SK-N-SH (cell line): ENCODE results near the gene CDK14. TPM values are rescaled to one million over a fixed set of nuclear protein-coding genes. Genes with fewer than 3 reads are reported as not detected.

ENCODE experiments used
- CTCF ChIA-PET: fragments of 300-600, 350-600 bp; formaldehyde crosslinking; extraction: SDS; loops from one replicate; lab custom pipeline; 2021; lab: Yijun Ruan, JAX
- POLR2A ChIA-PET: fragments of 350-600 bp; sonication (Branson Sonifier 250); formaldehyde crosslinking; extraction: SDS; loops from one replicate; lab custom pipeline; 2020; ENCODE audit warnings: antibody characterized with exemption, inconsistent platforms; lab: Yijun Ruan, JAX
- DNase-seq: peaks from one replicate; pipeline ENCODE4 v3.0.0; 2012
- H2AFZ ChIP-seq: fragments of 200-600 bp; sonication (generic); 2 replicates; pipeline ENCODE4 v1.8.1; 2016; ENCODE audit warnings: antibody characterized with exemption, mild to moderate bottlenecking, low read depth
- H3F3A ChIP-seq: fragments of 200-600 bp; sonication (generic); replicated peaks from 2 replicates; pipeline ENCODE3; 2016; ENCODE audit warnings: antibody characterized with exemption, mild to moderate bottlenecking; ENCODE audit not compliant: insufficient read depth
- H3K27ac ChIP-seq, 2 experiments: fragments of 200-500 bp in 1 of 2; fragments of 200-600 bp in 1 of 2; sonication (Bioruptor generic) in 1 of 2; sonication (generic), shearing (Covaris generic) in 1 of 2; 2 replicates each; pipeline versions ENCODE4 v1.5.1 to v1.6.1; 2014 to 2016; ENCODE audit warnings: low read depth in 2 of 2, inconsistent platforms in 1 of 2, low read length in 1 of 2, mild to moderate bottlenecking in 1 of 2, mixed read lengths in 1 of 2
- H3K27me3 ChIP-seq: fragments of 200-600 bp; sonication (generic), shearing (Covaris generic); 2 replicates; pipeline ENCODE4 v1.6.1; 2016; ENCODE audit warnings: mixed run types; ENCODE audit not compliant: insufficient read depth
- H3K36me3 ChIP-seq, 2 experiments: fragments of 200-500 bp in 1 of 2; fragments of 200-600 bp in 1 of 2; sonication (Bioruptor generic) in 1 of 2; sonication (generic) in 1 of 2; replicated peaks in 1 of 2; 2 replicates each; pipeline versions ENCODE3 to v1.5.1; 2014 to 2016; ENCODE audit warnings: low read length in 1 of 2, mild to moderate bottlenecking in 1 of 2; ENCODE audit not compliant: insufficient read depth in 2 of 2, control insufficient read depth in 1 of 2
- H3K4me1 ChIP-seq, 2 experiments: fragments of 200-500 bp in 1 of 2; fragments of 200-600 bp in 1 of 2; sonication (Bioruptor generic) in 1 of 2; sonication (generic), shearing (Covaris generic) in 1 of 2; 2 replicates each; pipeline versions ENCODE4 v1.5.1 to v1.6.1; 2014 to 2016; ENCODE audit warnings: low read depth in 1 of 2, low read length in 1 of 2, mixed run types in 1 of 2; ENCODE audit not compliant: insufficient read depth in 2 of 2, control insufficient read depth in 1 of 2
- H3K4me2 ChIP-seq: fragments of 200-600 bp; sonication (generic), shearing (Covaris generic); 2 replicates; pipeline ENCODE4 v1.6.1; 2017; ENCODE audit warnings: mixed run types
- H3K4me3 ChIP-seq, 2 experiments: fragments of 200-500 bp in 1 of 2; fragments of 200-600 bp in 1 of 2; sonication (Bioruptor generic) in 1 of 2; sonication (generic), shearing (Covaris generic) in 1 of 2; 2 replicates each; pipeline versions ENCODE4 v1.5.1 to v1.8.1; 2014 to 2016; ENCODE audit warnings: low read depth in 2 of 2, inconsistent platforms in 1 of 2, low read length in 1 of 2, mild to moderate bottlenecking in 1 of 2, mixed read lengths in 1 of 2, moderate library complexity in 1 of 2
- H3K79me2 ChIP-seq: fragments of 200-600 bp; sonication (generic); 2 replicates; pipeline ENCODE4 v1.8.1; 2017; ENCODE audit warnings: mild to moderate bottlenecking; ENCODE audit not compliant: insufficient read depth
- H3K9ac ChIP-seq: fragments of 200-600 bp; sonication (generic); 2 replicates; pipeline ENCODE4 v1.6.1; 2017; ENCODE audit warnings: mixed run types
- H3K9me2 ChIP-seq: fragments of 200-600 bp; sonication (generic); 2 replicates; pipeline ENCODE4 v1.6.1; 2017; ENCODE audit warnings: mixed run types
- H3K9me3 ChIP-seq: fragments of 200-600 bp; sonication (generic); 2 replicates; pipeline ENCODE4 v1.6.1; 2017; ENCODE audit warnings: mixed run types, mild to moderate bottlenecking, moderate library complexity
- H4K20me1 ChIP-seq: fragments of 200-600 bp; sonication (generic); 2 replicates; pipeline ENCODE4 v1.6.1; 2017; ENCODE audit warnings: mild to moderate bottlenecking, mixed run types; ENCODE audit not compliant: insufficient read depth
- CHD2 ChIP-seq: fragments of 150-350 bp; IDR thresholded peaks from 2 replicates; pipeline ENCODE4 v1.6.1; 2018; ENCODE audit warnings: low read length; ENCODE audit not compliant: partially characterized antibody
- ELF1 ChIP-seq: IDR thresholded peaks from 2 replicates; pipeline ENCODE4 v1.4.0; 2012
- EZH2phosphoT487 ChIP-seq: fragments of 200-600 bp; sonication (generic); IDR thresholded peaks from 2 replicates; pipeline ENCODE4 v1.6.1; 2017; ENCODE audit warnings: low read depth, mixed run types, mild to moderate bottlenecking, antibody characterized with exemption, moderate library complexity, borderline replicate concordance
- FOSL2 ChIP-seq: IDR thresholded peaks from 2 replicates; pipeline ENCODE4 v1.4.0; 2012; ENCODE audit warnings: low read depth, mild to moderate bottlenecking, moderate library complexity, borderline replicate concordance
- GABPA ChIP-seq: IDR thresholded peaks from 2 replicates; pipeline ENCODE4 v1.4.0; 2012; ENCODE audit warnings: low read depth, mild to moderate bottlenecking
- MEF2A ChIP-seq: IDR thresholded peaks from 2 replicates; pipeline ENCODE4 v1.4.0; 2012; ENCODE audit warnings: low read depth, borderline replicate concordance
- MXI1 ChIP-seq: IDR thresholded peaks from 2 replicates; pipeline ENCODE4 v1.6.1; 2012; ENCODE audit warnings: mild to moderate bottlenecking, low read depth, low read length, improper control_type of control experiment
- NRF1 ChIP-seq: IDR thresholded peaks from 2 replicates; pipeline ENCODE4 v1.6.1; 2012; ENCODE audit warnings: low read depth, mild to moderate bottlenecking, low read length
- RCOR1 ChIP-seq: fragments of 150-350 bp; IDR thresholded peaks from 2 replicates; pipeline ENCODE4 v1.6.1; 2017; ENCODE audit warnings: antibody characterized with exemption, low read length
- REST ChIP-seq: IDR thresholded peaks from 2 replicates; pipeline ENCODE4 v1.6.1; 2012; ENCODE audit warnings: mild to moderate bottlenecking, low read depth, low read length, moderate library complexity
- SIN3A ChIP-seq: IDR thresholded peaks from 2 replicates; pipeline ENCODE4 v1.6.1; 2012; ENCODE audit warnings: low read depth, mild to moderate bottlenecking, low read length, moderate library complexity, borderline replicate concordance
- TAF1 ChIP-seq: IDR thresholded peaks from 2 replicates; pipeline ENCODE4 v1.6.1; 2012; ENCODE audit warnings: low read depth, mild to moderate bottlenecking, low read length, moderate library complexity, borderline replicate concordance
- TCF12 ChIP-seq: IDR thresholded peaks from 2 replicates; pipeline ENCODE4 v1.4.0; 2012
- USF1 ChIP-seq: IDR thresholded peaks from 2 replicates; pipeline ENCODE4 v1.4.0; 2012; ENCODE audit warnings: low read depth, borderline replicate concordance
- ZBTB33 ChIP-seq: IDR thresholded peaks from 2 replicates; pipeline ENCODE4 v1.4.0; 2012; ENCODE audit warnings: low read depth, borderline replicate concordance
- WGBS: methylation state at CpG from one replicate; pipeline ENCODE4 v1.1.6; 2017; ENCODE audit warnings: low lambda C conversion rate; 5-methylcytosine and 5-hydroxymethylcytosine counted together
- polyA plus RNA-seq, 3 experiments: library from polyadenylated mRNA; depleted of rRNA; stranded (reverse); fragments of >200 nt; gene quantifications; 2 replicates each; pipeline ENCODE4 v1.2.3, GENCODE V29; 2012

CDK14 gene
- polyA plus RNA-seq, 1 of the 3 experiments (the other 2 are of a cell fraction): 13.9 TPM

- no peak for TF ChIP-seq EZH2phosphoT487
Observed at GRCh38 chr7:90660819-90661218, 64.7 kb downstream of the CDK14 start (continued).

GRCh38 chr7:90661290-90662151, 65.4 kb downstream of the CDK14 start:
- CTCF ChIA-PET: interaction anchor here (1.7 to 4.2 kb wide), 2 partner anchors 33 to 373 kb away, joined by 6 to 13 read pairs; no protein-coding TSS in a partner anchor
- no peak overlapping the region for H3K27ac ChIP-seq

DNA sequence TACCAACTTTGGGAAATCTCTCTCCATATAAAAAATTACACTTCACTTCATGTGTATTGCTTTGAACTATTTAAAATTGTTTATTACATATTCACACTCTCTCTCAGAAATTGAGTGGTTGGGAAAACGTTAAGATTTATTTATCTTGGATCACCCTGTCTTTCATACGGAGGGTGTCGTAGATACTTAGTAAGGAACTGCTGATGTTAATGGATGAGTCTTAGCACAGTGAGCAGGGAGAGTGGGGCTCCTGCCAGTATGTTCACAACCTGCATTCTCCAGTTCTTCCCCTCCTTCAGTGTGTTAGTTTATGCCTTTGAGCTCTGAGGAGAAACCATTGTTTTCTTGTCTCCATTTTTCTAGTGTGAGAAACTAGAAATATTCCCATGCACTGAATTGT, 67.1 kb downstream of the CDK14 start:
- Histone ChIP-seq H3K9ac (no peak overlapping the region), H3K4me3 (no peak overlapping the region), H3K4me2 (no peak overlapping the region), H4K20me1 (peaks cover 12% of the 10 kb centered on the region), H3F3A (no peaks in the 10 kb centered on the region), H3K9me3 (no peaks in the 10 kb centered on the region), H3K4me1 (peaks cover 0 to 22% of the 10 kb centered on the region in 2 experiments; a peak in 1 of 4 replicates), H3K79me2 (peaks cover 81% of the 10 kb centered on the region), H3K27me3 (no peaks in the 10 kb centered on the region), H3K36me3 (peaks cover 0 to 4% of the 10 kb centered on the region in 2 experiments), H2AFZ (no peak overlapping the region), H3K9me2 (no peaks in the 10 kb centered on the region), H3K27ac (no peak overlapping the region)
- ChIA-PET POLR2A (no interaction called here), CTCF (interaction anchor here (0.9 kb wide), 1 partner anchor 1121 kb away, joined by 3 read pairs; no protein-coding TSS in a partner anchor)
- WGBS: 72% methylated on average over 3 of the region's 3 CpGs
- no peak for TF ChIP-seq CHD2
- no peak for TF ChIP-seq ELF1
- TF ChIP-seq NRF1: no peak
- TF ChIP-seq REST: no peak
- TF ChIP-seq USF1: no peak
- TF ChIP-seq MXI1: no peak
- no peak for TF ChIP-seq FOSL2
- no peak for TF ChIP-seq TCF12
- DNase-seq: no peak

More at GRCh38 chr7:90661290-90662151, 65.4 kb downstream of the CDK14 start:
- WGBS: 70% methylated on average over 6 of the region's 6 CpGs
- H3K4me2 ChIP-seq: no peak overlapping the region
- no peaks in the 10 kb centered on the region for H3K9me2 ChIP-seq
- POLR2A ChIA-PET: no interaction called here
- peaks cover 12% of the 10 kb centered on the region for H4K20me1 ChIP-seq
- no peak overlapping the region for H3K4me3 ChIP-seq
- H2AFZ ChIP-seq: no peak overlapping the region
- DNase-seq: no peak
- peaks cover 0 to 23% of the 10 kb centered on the region in 2 experiments; a peak in 1 of 4 replicates for H3K4me1 ChIP-seq
- TF ChIP-seq GABPA: no peak
- TF ChIP-seq RCOR1: no peak
- TF ChIP-seq ZBTB33: no peak
- TF ChIP-seq SIN3A: no peak
- no peak for TF ChIP-seq TAF1
- no peak for TF ChIP-seq MEF2A
- H3F3A ChIP-seq: peaks cover 9% of the 10 kb centered on the region
- peaks cover 0 to 10% of the 10 kb centered on the region in 2 experiments for H3K36me3 ChIP-seq
- H3K27me3 ChIP-seq: no peaks in the 10 kb centered on the region
- H3K9me3 ChIP-seq: no peaks in the 10 kb centered on the region
- peaks cover 81% of the 10 kb centered on the region for H3K79me2 ChIP-seq
- H3K9ac ChIP-seq: no peak overlapping the region
